Aorta (tissue), 5 donors: ENCODE data around the gene FGD3. TPM values are rescaled to one million over a fixed set of nuclear protein-coding genes. Genes with fewer than 3 reads are reported as not detected.
A peak's percentile ranks its signal among the peaks of the same experiment; 100 is the strongest.

Experiments used
- ATAC-seq: fragments of 200-7000 bp; cut with Tn5 transposase; one replicate; pipeline ENCODE4 v1.9.1; 2022; ENCODE audit warnings: moderate library complexity; ENCODE audit not compliant: low FRiP score
- DNase-seq, 2 donors: peaks; one replicate each; pipeline ENCODE4 v3.0.0-alpha.2; 2020
- H3K27ac ChIP-seq, 2 donors: one replicate each; pipeline ENCODE4 v1.5.1; 2013; ENCODE audit warnings: low read length in 2 of 2, mild to moderate bottlenecking in 2 of 2, moderate library complexity in 2 of 2, control low read depth in 1 of 2, inconsistent platforms in 1 of 2, low read depth in 1 of 2
- H3K27me3 ChIP-seq, 2 donors: one replicate each; pipeline ENCODE4 v1.6.1; 2013; ENCODE audit warnings: control low read depth in 1 of 2, low read length in 1 of 2, mild to moderate bottlenecking in 1 of 2, moderate library complexity in 1 of 2; ENCODE audit not compliant: insufficient read depth in 2 of 2, control insufficient read depth in 1 of 2
- H3K36me3 ChIP-seq, 2 donors: one replicate each; pipeline ENCODE4 v1.6.1; 2013; ENCODE audit warnings: control low read depth in 1 of 2, low read length in 1 of 2, mild to moderate bottlenecking in 1 of 2; ENCODE audit not compliant: insufficient read depth in 2 of 2, control insufficient read depth in 1 of 2
- H3K4me1 ChIP-seq, 2 donors: one replicate each; pipeline ENCODE4 v1.6.1; 2013; ENCODE audit warnings: low read length in 2 of 2, control low read depth in 1 of 2, mild to moderate bottlenecking in 1 of 2, moderate library complexity in 1 of 2; ENCODE audit not compliant: insufficient read depth in 2 of 2, control insufficient read depth in 1 of 2
- H3K4me3 ChIP-seq, 2 donors: one replicate each; pipeline ENCODE4 v1.5.1; 2013; ENCODE audit warnings: low read length in 2 of 2, control low read depth in 1 of 2, mild to moderate bottlenecking in 1 of 2
- H3K9me3 ChIP-seq: one replicate; pipeline ENCODE4 v1.6.1; 2013; ENCODE audit warnings: mild to moderate bottlenecking, low read length; ENCODE audit not compliant: control insufficient read depth
- WGBS, 2 donors: extraction: QIAGEN DNeasy Blood & Tissue Kit; methylation state at CpG; one replicate each; pipeline ENCODE4 v1.1.7; 2013; 5-methylcytosine and 5-hydroxymethylcytosine counted together
- intact Hi-C, 2 donors: fragments of 100-400 bp; cut with DNase I; formaldehyde crosslinking; loops; one replicate each; pipeline versions ENCODE4 v1.14.2 to v1.15.0; 2022
- polyA plus RNA-seq, 2 donors: library from polyadenylated mRNA; stranded (reverse); fragments of 200-250 nt; gene quantifications; one replicate each; pipeline ENCODE4 v1.2.3, GENCODE V29; 2013
- total RNA-seq, 2 donors: library from RNA; stranded (reverse); fragmentation: NEBNext Ultra II Directional; extraction: Animal tissue kit (Norgen Biotek cat#: 25700); gene quantifications; one replicate each; pipeline ENCODE4 v1.2.1, GENCODE V29; 2021
- donor health status: healthy with polysubstance abuse.
- donor health status: Bipolar disorder and iron deficiency.
- donor health status: DM: no; HTN: no; CAD: no.
- donor health status: DM: no; HTN: no; CAD: no.
- donor health status: DM: yes; HTN: yes; CAD: no.

The FGD3 gene
- total and polyA plus RNA-seq, 4 donors = 0.69 to 13.4 (median 5.8) TPM

DNA sequence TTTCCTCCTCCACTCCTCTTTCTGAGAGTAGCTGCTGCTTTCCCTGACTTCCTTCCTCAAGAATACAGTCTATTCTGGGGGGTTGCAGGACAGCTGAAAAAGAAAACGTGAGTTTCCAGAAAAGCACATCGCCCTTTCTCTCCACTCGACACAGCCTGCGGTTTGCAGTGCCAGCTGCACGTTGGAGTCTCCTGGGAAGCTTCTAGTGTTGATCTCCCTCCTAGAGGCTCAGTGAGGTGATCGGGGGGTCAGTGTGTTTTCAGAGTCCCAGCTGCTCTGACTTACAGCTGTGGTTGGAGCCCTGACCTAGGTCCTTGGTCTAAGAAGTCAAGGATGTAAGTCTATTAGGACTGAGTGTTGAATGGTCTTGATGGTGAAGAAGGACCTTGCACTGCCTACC, 86.2 kb downstream of the FGD3 start:
- WGBS, 2 donors = 53 to 64% methylated on average over 6 of the region's 6 CpGs
- ATAC-seq (no peak), DNase-seq (no peak)
- Histone ChIP-seq H3K4me1 (no peaks in the 10 kb centered on the region), H3K4me3 (no peak overlapping the region), H3K36me3 (no peaks in the 10 kb centered on the region), H3K27me3 (no peaks in the 10 kb centered on the region), H3K27ac (no peak overlapping the region), H3K9me3 (no peaks in the 10 kb centered on the region)
- intact Hi-C loops = no loop called here

DNA sequence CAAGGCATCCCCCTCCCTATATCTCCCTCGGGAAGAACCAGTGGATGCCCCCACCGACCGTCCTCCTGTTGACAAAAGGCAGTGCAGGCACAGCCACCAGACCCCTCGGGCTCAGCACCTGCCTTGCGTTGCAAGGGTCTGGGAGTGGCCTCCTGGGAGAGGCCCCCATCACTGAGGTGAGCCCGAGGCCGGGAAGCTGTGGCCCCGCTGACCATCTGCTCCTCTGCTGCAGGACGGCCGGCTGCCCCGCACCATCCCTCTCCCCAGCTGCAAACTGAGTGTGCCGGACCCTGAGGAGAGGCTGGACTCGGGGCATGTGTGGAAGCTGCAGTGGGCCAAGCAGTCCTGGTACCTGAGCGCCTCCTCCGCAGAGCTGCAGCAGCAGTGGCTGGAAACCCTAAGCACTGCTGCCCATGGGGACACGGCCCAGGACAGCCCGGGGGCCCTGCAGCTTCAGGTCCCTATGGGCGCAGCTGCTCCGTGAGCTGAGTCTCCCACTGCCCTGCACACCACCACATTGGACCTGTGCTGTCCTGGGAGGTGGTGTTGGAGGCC, 87.9 kb downstream of the FGD3 start:
- Histone ChIP-seq H3K4me1 (no peaks in the 10 kb centered on the region), H3K27me3 (no peaks in the 10 kb centered on the region), H3K4me3 (no peak overlapping the region), H3K36me3 (no peaks in the 10 kb centered on the region), H3K27ac (no peak overlapping the region), H3K9me3 (no peaks in the 10 kb centered on the region)
- WGBS, 2 donors = 92 to 94% methylated on average over 19 of the region's 19 CpGs
- ATAC-seq (no peak), DNase-seq (no peak)
- intact Hi-C loops = no loop called here

DNA sequence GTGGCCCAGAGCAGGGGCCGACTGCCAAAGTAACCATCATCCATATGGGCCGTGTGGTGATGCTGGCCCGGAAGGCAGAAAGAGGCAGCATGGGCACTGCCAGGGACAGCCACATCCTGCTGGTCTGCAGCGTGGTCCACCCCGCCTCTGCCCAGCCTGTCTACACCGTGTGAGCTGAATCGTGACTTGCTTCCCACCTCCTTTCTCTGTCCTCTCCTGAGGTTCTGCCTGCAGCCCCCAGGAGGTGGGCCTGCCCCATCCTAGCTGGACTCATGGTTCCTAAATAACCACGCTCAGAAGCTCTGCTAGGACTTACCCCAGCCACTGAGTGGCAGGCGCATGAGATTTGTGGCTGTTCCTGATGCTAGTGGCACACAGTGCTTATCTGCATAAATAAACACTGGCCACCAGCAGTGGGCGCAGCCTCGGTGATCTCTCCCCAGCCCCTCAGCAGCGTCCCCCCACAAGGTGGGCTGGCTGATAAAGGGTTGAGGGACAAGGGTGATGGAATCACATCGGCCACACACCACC, 88.6 kb downstream of the FGD3 start:
- no peak for DNase-seq
- no peak for ATAC-seq
- no peak overlapping the region for H3K4me3 ChIP-seq
- intact Hi-C loops = no loop called here
- no peak overlapping the region for H3K27ac ChIP-seq
- no peaks in the 10 kb centered on the region for H3K36me3 ChIP-seq
- no peaks in the 10 kb centered on the region for H3K4me1 ChIP-seq
- H3K9me3 ChIP-seq = no peaks in the 10 kb centered on the region
- no peaks in the 10 kb centered on the region for H3K27me3 ChIP-seq
- 43 to 45% methylated on average over 13 of the region's 13 CpGs for WGBS, 2 donors

DNA sequence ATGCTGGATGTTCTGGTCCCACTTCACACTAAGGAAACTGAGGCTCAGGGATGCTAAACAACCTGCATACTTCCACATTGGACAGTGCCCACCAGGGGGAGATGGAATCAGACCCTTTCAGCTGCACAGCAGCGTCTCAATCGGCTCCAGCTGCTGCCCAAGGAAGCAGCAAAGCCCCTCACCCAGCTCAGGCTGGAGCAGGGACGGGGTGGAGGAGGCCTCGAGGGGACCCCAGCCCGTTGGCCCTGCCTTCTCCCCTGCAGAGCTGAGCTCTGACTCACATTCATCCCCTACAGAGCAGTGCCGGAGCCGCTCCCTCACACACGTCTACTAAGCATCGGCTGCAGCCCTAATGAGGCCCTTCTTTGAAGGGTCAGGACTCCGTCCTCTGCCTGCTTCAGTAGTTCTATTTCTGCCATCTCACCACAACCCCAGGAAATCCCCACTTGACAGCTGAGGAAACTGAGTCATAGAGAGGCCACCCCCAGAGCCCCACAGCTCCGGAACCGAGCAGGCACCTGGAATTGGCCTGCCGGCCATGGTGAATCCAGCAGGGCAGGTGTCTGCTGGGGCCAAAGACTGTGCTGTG, 89.7 kb downstream of the FGD3 start:
- ATAC-seq (no peak), DNase-seq (no peak)
- H3K36me3 ChIP-seq = no peaks in the 10 kb centered on the region
- no peaks in the 10 kb centered on the region for H3K27me3 ChIP-seq
- no peaks in the 10 kb centered on the region for H3K9me3 ChIP-seq
- intact Hi-C loops = no loop called here
- H3K27ac ChIP-seq = no peak overlapping the region
- no peak overlapping the region for H3K4me3 ChIP-seq
- no peaks in the 10 kb centered on the region for H3K4me1 ChIP-seq
- 89 to 91% methylated on average over 13 of the region's 13 CpGs for WGBS, 2 donors

DNA sequence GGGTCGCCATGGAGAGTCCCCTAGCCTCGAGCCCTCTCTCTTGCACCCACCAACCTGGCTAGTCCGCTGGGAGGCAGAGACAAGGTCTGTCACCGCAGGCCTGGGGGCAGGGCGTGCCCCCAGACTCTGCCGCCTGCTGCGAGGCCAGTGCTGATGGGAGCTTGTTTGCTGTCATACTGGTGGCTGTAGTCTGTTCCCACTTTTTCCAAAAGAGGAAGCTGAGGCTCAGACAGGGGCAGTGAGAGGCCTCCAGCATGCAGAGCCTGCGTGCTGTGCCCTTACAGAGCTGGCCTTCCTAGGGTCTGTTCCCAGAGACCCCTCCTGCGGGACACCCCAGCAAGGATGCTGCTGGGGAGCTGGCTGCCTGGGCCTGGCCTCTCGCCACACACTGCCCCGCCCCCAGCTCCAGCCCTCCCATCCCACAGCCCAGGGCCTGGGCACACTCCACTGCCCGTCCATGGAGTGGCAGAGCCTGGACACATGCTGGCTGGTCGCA, 90.2 kb downstream of the FGD3 start:
- intact Hi-C loops = no loop called here
- Histone ChIP-seq H3K4me1 (no peaks in the 10 kb centered on the region), H3K27ac (no peak overlapping the region), H3K27me3 (no peaks in the 10 kb centered on the region), H3K36me3 (no peaks in the 10 kb centered on the region), H3K9me3 (no peaks in the 10 kb centered on the region), H3K4me3 (no peak overlapping the region)
- ATAC-seq = peak; percentile 4
- DNase-seq = no peak
- WGBS, 2 donors = 89 to 93% methylated on average over 13 of the region's 13 CpGs

DNA sequence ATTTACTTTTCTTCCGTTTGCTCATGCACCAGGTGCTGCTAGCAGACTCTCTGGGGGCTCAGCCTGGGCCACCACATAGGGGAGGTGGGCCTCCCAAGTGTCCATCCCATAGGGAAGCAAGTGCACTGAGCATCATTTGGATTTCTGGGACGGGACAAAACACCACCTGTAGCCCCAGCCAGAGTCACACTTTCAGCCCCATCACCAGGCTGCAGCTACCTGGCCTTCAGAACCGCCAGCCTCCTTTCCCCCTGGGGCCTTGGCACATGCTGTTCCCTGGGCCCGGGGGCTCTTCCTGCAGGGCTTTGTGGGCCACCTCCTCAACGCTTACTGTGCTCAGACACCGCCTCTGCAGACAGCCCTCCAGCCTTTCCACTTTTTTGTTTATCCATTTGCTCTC, 91.6 kb downstream of the FGD3 start:
- Histone ChIP-seq H3K27me3 (no peaks in the 10 kb centered on the region), H3K4me3 (no peak overlapping the region), H3K4me1 (no peaks in the 10 kb centered on the region), H3K36me3 (no peaks in the 10 kb centered on the region), H3K27ac (no peak overlapping the region), H3K9me3 (no peaks in the 10 kb centered on the region)
- 90 to 91% methylated on average over 6 of the region's 6 CpGs for WGBS, 2 donors
- ATAC-seq = no peak
- no peak for DNase-seq
- intact Hi-C loops = no loop called here

DNA sequence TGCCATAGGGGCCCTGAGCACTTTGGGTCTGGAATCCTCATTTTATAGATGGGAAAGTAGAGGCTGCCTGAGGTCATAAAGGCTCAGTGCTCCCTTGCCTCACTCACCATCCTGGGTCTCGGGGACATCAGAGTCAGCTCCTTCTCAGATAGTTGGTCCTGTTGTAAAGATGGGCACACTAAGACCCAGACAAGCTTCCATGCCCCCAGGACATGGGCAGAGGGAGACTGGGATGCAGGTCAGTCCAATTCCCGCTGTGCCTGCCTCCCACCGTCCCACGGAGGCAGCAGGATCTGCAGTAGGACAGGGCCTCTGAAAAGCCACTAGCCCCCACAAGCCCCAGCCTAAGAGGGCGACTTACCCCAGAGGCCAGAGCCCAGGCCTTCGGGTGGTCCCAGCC, 92.1 kb downstream of the FGD3 start:
- no peak overlapping the region for H3K27ac ChIP-seq
- H3K4me3 ChIP-seq = no peak overlapping the region
- no peaks in the 10 kb centered on the region for H3K9me3 ChIP-seq
- H3K4me1 ChIP-seq = no peaks in the 10 kb centered on the region
- H3K36me3 ChIP-seq = no peaks in the 10 kb centered on the region
- DNase-seq = no peak
- ATAC-seq = no peak
- intact Hi-C loops = no loop called here
- WGBS, 2 donors = 91 to 95% methylated on average over 6 of the region's 6 CpGs
- no peaks in the 10 kb centered on the region for H3K27me3 ChIP-seq

DNA sequence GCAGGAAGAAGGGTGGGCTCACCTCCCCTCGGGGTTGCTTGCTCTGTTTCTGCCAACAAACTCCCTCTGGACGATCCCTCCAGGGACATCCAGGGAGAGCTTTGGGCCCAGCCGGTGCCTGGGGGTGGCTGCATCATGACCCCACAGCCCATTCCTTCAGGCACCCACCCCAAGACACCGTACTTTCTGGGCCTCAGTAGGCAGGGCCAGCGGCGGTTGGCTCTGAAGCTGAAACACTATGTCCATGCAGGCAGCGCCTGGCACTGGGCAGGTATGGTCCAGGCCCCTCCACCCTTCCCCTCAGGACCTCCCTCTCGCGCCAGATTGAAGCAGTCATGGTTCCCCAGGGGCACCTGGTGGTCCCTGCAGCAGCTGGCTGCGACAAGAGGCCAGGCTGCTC, 92.7 kb downstream of the FGD3 start:
- no peaks in the 10 kb centered on the region for H3K27me3 ChIP-seq
- no peak overlapping the region for H3K27ac ChIP-seq
- H3K9me3 ChIP-seq = no peaks in the 10 kb centered on the region
- no peaks in the 10 kb centered on the region for H3K4me1 ChIP-seq
- ATAC-seq (no peak), DNase-seq (no peak)
- intact Hi-C loops = no loop called here
- no peaks in the 10 kb centered on the region for H3K36me3 ChIP-seq
- 87% methylated on average over 10 of the region's 10 CpGs for WGBS, 2 donors
- no peak overlapping the region for H3K4me3 ChIP-seq

DNA sequence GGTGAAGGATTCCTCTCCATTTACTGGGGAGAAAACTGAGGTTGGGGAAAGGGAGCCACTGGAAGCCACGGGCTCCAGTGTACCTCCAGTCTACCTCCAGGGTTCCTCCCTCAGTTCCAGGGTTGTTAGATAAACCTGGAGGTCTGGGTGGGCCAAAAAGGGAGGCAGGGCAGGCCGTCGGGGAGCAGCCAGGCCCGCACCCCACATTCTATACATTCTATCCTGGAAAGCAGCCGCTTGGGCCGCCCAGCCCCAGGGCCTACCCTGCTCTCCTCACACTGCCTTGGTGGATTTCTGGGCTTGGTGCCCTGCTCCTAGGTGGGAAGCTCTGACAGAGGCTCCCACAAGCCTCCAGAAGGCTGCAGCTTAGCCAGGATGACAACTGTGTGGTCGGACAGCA, 93.1 kb downstream of the FGD3 start:
- Histone ChIP-seq H3K9me3 (no peaks in the 10 kb centered on the region), H3K27ac (no peak overlapping the region), H3K4me1 (no peaks in the 10 kb centered on the region), H3K4me3 (no peak overlapping the region), H3K36me3 (no peaks in the 10 kb centered on the region), H3K27me3 (no peaks in the 10 kb centered on the region)
- ATAC-seq (no peak), DNase-seq (no peak)
- 96 to 97% methylated on average over 7 of the region's 7 CpGs for WGBS, 2 donors
- intact Hi-C loops = no loop called here
